HG02943 (cell line): ENCODE data around the gene TMEM121B.

Experiments used
- ATAC-seq: cut with Tn5 transposase; IDR thresholded peaks from one replicate; pipeline ENCODE4 v1.9.1; 2021; ENCODE audit warnings: mild to moderate bottlenecking, low read depth, moderate library complexity; ENCODE audit not compliant: unreplicated experiment

Gene TMEM121B

GRCh38 chr22:17113600-17113999 lies 7.6 kb downstream of the TMEM121B start:
- no peak for ATAC-seq

- ATAC-seq: no peak
These were observed 8.6 kb downstream of the TMEM121B start for GRCh38 chr22:17112491-17113042.

- ATAC-seq: no peak
These were observed 10.2 kb downstream of the TMEM121B start for GRCh38 chr22:17110791-17111550.

GRCh38 chr22:17109976-17110375 lies 11.2 kb downstream of the TMEM121B start:
- ATAC-seq: no peak

- no peak for ATAC-seq
These were observed 11.9 kb downstream of the TMEM121B start for GRCh38 chr22:17109113-17109865.

- no peak for ATAC-seq
These were observed 12.7 kb downstream of the TMEM121B start for GRCh38 chr22:17108256-17109112.

- ATAC-seq: no peak
These were observed 13.7 kb downstream of the TMEM121B start for GRCh38 chr22:17107547-17107810.

GRCh38 chr22:17106785-17107546 lies 14.2 kb downstream of the TMEM121B start:
- ATAC-seq: peak; percentile 47

GRCh38 chr22:17106161-17106784 lies 14.9 kb downstream of the TMEM121B start:
- peak; percentile 64 for ATAC-seq

- ATAC-seq: no peak
These were observed 15.7 kb downstream of the TMEM121B start for GRCh38 chr22:17105143-17106129.

- no peak for ATAC-seq
These were observed 16.7 kb downstream of the TMEM121B start for GRCh38 chr22:17104336-17104935.

GRCh38 chr22:17103351-17103750 lies 17.8 kb downstream of the TMEM121B start:
- no peak for ATAC-seq

- ATAC-seq: no peak
These were observed 18.9 kb downstream of the TMEM121B start for GRCh38 chr22:17102297-17102667.

- no peak for ATAC-seq
These were observed 19.5 kb downstream of the TMEM121B start for GRCh38 chr22:17101475-17102296.

GRCh38 chr22:17100621-17101020 lies 20.5 kb downstream of the TMEM121B start:
- ATAC-seq: no peak

- no peak for ATAC-seq
These were observed 22.8 kb downstream of the TMEM121B start for GRCh38 chr22:17098379-17098819.

- ATAC-seq: no peak
These were observed 23.5 kb downstream of the TMEM121B start for GRCh38 chr22:17097701-17098100.
